ENCODE results near the gene PDLIM1.

DNA sequence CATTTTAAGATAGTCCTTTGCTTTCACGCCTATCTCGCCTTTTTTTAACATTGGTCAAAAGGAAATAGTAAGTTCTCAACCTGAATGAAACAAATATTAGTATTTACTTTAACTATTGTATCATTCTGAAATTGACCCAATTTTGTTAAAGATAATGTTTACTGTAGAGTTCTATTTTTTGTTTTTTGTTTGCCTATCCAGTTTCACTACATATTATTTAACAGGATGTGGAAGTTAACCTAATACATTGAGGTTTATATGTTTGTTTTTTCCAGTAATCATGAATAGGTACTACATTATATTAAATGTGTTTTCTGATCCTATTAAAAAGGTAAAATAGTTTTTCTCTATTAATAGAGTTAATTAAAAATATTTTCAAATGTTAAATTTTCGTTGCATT, 70.3 kb downstream of the PDLIM1 start:
- TF ChIP-seq, protein P1, sequence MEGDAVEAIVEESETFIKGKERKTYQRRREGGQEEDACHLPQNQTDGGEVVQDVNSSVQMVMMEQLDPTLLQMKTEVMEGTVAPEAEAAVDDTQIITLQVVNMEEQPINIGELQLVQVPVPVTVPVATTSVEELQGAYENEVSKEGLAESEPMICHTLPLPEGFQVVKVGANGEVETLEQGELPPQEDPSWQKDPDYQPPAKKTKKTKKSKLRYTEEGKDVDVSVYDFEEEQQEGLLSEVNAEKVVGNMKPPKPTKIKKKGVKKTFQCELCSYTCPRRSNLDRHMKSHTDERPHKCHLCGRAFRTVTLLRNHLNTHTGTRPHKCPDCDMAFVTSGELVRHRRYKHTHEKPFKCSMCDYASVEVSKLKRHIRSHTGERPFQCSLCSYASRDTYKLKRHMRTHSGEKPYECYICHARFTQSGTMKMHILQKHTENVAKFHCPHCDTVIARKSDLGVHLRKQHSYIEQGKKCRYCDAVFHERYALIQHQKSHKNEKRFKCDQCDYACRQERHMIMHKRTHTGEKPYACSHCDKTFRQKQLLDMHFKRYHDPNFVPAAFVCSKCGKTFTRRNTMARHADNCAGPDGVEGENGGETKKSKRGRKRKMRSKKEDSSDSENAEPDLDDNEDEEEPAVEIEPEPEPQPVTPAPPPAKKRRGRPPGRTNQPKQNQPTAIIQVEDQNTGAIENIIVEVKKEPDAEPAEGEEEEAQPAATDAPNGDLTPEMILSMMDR (IDR thresholded peaks at IDR 0.05; ENCODE audit: low read length): no peak
- no peak for TF ChIP-seq EZH2 (IDR thresholded peaks at IDR 0.05; ENCODE audit: borderline replicate concordance, low read length)
